ENCODE data around the gene PCDHAC1.

The PCDHAC1 gene

DNA sequence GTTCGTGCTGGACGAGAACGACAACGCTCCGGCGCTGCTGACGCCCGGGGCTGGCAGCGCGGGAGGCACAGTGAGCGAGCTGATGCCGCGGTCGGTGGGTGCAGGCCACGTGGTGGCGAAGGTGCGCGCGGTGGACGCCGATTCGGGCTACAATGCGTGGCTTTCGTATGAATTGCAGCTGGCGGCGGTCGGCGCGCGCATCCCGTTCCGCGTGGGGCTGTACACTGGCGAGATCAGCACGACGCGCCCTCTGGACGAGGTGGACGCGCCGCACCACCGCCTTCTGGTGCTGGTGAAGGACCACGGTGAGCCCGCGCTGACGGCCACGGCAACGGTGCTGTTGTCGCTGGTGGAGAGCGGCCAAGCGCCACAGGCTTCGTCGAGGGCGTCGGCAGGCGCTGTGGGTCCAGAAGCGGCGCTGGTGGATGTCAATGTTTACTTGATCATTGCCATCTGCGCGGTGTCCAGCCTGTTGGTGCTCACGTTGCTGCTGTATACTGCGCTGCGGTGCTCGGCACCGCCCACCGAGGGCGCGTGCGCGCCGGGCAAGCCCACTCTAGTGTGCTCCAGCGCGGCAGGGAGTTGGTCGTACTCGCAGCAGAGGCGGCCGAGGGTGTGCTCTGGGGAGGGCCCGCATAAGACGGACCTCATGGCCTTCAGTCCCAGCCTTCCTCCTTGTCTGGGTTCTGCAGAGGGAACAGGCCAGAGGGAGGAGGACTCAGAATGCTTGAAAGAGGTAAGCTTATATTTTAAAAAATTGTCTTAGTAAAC, 42.0 kb upstream of the PCDHAC1 start:
- TF ChIP-seq, protein P1, sequence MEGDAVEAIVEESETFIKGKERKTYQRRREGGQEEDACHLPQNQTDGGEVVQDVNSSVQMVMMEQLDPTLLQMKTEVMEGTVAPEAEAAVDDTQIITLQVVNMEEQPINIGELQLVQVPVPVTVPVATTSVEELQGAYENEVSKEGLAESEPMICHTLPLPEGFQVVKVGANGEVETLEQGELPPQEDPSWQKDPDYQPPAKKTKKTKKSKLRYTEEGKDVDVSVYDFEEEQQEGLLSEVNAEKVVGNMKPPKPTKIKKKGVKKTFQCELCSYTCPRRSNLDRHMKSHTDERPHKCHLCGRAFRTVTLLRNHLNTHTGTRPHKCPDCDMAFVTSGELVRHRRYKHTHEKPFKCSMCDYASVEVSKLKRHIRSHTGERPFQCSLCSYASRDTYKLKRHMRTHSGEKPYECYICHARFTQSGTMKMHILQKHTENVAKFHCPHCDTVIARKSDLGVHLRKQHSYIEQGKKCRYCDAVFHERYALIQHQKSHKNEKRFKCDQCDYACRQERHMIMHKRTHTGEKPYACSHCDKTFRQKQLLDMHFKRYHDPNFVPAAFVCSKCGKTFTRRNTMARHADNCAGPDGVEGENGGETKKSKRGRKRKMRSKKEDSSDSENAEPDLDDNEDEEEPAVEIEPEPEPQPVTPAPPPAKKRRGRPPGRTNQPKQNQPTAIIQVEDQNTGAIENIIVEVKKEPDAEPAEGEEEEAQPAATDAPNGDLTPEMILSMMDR (conservative IDR thresholded peaks at IDR 0.05; ENCODE audit: low read length): no peak
- no peak for DNase-seq (ENCODE audit: low read depth)
- H3K4me3 ChIP-seq (ENCODE audit: low read length): no peak overlapping the region

DNA sequence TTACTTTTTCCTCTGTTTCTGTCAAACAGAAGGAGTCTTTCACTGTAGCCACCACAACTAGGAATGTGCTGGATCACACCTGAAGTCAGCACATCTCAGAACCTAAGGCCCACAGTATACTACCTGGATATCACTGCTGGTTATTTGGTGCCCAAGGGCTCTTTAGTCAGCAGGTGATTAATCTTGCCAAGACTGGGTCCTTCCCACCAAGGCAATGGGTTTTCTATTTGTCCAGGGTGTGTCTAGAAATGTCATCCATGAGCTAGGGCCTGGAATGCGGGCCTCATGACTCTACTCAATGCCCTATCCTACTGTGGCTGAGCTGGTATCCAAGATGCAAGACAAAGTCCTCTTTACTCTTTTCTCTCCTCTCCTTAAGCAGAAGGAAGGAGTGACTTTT, 9.8 kb upstream of the PCDHAC1 start:
- DNase-seq (ENCODE audit: low read depth): no peak
- TF ChIP-seq, protein P1 (conservative IDR thresholded peaks at IDR 0.05; ENCODE audit: low read length): no peak
- no peak overlapping the region for H3K4me3 ChIP-seq (ENCODE audit: low read length)

DNA sequence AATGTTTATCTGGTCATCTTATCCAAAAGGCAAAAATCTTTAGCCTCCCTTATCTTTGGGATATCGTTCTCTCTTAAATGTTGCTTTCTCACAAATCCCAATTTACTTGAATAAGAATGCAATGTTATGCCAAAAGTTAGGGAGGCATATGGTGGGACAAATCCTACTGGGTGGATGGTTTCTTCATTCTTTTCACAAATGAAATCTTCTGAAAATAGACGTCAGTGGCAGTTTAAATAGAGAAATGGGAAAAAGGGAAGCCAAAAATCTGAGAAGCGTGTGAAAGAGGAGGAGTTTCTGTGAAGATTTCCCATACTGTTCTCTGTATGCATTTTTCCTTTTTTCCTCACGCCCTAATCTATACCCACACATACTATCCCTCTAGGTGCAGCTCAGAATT, 2.5 kb upstream of the PCDHAC1 start:
- TF ChIP-seq, protein P1 (conservative IDR thresholded peaks at IDR 0.05; ENCODE audit: low read length): no peak
- no peak overlapping the region for H3K4me3 ChIP-seq (ENCODE audit: low read length)

DNA sequence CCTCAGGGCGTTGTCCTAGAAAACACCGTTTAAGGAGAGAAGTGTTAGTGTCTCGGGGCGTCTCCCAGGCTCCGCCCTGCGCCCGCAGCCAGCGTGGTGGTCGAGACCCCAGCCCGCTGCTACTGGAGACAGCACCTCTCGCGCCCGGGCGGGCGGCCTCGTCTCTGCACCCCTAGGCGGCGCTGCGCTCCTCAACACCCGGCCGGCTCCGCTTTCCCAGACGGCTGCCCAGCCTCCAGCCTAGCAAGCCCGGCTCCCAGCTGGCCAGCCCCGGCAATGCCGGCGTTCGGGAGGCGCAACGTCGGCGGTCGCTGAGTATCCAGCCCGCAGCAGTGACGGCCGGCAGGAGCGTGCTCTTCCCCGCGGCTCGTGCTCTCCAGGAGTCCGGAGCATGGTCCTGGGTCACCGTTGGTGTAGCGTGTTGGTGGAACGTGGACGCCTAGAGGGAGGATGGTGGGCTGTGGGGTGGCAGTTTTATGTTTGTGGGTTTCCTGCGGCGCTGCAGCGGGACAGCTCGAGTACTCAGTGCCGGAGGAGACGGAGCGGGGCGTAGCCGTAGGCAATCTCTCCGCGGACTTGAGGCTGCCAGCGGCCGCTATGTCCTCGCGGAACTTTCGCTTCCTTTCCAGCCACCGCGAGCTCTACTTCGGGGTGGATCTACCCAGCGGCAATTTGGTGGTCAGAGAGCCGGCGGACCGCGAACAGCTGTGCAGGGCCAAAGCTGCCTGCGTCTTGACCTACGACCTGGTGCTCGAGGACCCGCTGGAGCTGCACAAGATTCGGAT, 536 bp downstream of the PCDHAC1 start:
- DNase-seq (ENCODE audit: low read depth): peak; percentile 30
- H3K4me3 ChIP-seq (ENCODE audit: low read length): peak overlapping the region; percentile 48
- TF ChIP-seq, protein P1 (conservative IDR thresholded peaks at IDR 0.05; ENCODE audit: low read length): peak; percentile 39

More for the DNA sequence above, 2.5 kb upstream of the PCDHAC1 start:
- no peak for DNase-seq (ENCODE audit: low read depth)

DNA sequence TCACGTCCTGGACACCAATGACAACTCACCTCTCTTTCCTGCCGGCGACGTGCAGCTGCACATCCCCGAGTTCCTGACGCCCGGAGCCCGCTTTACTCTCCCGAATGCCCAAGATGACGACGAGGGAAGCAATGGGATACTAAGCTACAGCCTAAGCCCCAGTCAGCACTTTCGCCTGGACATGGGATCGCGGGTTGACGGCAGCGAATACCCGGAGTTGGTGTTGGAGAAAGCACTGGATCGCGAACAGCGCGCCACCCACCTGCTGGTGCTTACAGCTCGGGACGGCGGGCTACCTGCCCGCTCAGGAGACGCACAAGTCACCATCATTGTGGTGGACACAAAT, 1.1 kb downstream of the PCDHAC1 start:
- no peak for DNase-seq (ENCODE audit: low read depth)
- peak overlapping the region; percentile 48 for H3K4me3 ChIP-seq (ENCODE audit: low read length)
- TF ChIP-seq, protein P1 (conservative IDR thresholded peaks at IDR 0.05; ENCODE audit: low read length): no peak

DNA sequence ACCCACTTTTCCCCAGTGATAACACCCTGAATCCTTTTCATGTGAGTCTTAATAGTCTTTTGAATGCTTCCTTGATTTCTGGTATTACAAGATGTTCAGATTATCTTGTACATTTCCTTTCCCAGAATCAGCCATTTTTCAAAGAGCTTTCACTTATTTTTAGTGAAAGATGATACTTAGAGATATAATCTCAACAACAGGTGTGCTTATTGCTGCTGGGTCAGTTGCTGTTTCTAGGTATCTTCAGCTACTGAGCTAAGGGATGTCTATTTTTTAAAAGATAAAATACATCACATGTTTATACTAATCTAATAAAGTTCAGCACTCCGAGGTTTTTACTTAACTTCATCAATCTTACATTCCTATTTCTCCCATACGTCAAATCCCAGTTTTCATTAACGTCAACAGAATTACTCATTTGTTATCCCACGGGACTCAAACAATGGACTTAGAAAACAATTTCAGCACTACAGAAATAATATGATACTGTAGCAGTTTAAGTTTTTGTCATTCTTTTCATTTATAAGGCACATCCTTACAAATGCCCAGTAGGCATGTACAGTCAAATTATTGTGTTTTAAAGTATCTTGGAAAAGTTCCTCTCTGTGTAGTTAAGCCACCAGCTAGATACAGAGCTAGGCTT, 9.0 kb downstream of the PCDHAC1 start:
- TF ChIP-seq, protein P1 (conservative IDR thresholded peaks at IDR 0.05; ENCODE audit: low read length): no peak
- no peak overlapping the region for H3K4me3 ChIP-seq (ENCODE audit: low read length)
- no peak for DNase-seq (ENCODE audit: low read depth)
